Thyroid gland (tissue), 4 donors: ENCODE results near the gene MAP2K2. TPM values are rescaled to one million over a fixed set of nuclear protein-coding genes. Genes with fewer than 3 reads are reported as not detected.
"Not testable (repeated sequence)": the region's sequence is repeated elsewhere in the genome, so short reads cannot be mapped to it uniquely, and the experiment has no call there.

ENCODE experiments used
- DNase-seq, 2 donors: peaks; one replicate each; pipeline ENCODE4 v3.0.0-alpha.2; 2019
- H3K27ac ChIP-seq, 3 donors: fragments of 200-600 bp; sonication (generic); 1 replicate in 2 of 3; 2 replicates in 1 of 3; pipeline ENCODE4 v1.5.1; 2016 to 2019; ENCODE audit warnings: mild to moderate bottlenecking in 1 of 3, moderate library complexity in 1 of 3
- H3K27me3 ChIP-seq: fragments of 200-600 bp; sonication (generic); one replicate; pipeline ENCODE4 v1.5.1; 2019
- H3K36me3 ChIP-seq, 2 donors: fragments of 200-600 bp; sonication (generic); one replicate each; pipeline ENCODE4 v1.5.1; 2016 to 2019
- H3K4me1 ChIP-seq, 2 donors: fragments of 200-600 bp; sonication (generic); one replicate each; pipeline ENCODE4 v1.5.1; 2017 to 2019
- H3K4me3 ChIP-seq, 3 donors: fragments of 200-600 bp; sonication (generic); replicated peaks in 1 of 3; 1 replicate in 2 of 3; 2 replicates in 1 of 3; pipeline ENCODE4 v1.5.1; 2016; ENCODE audit warnings: mild to moderate bottlenecking in 1 of 3
- H3K9me3 ChIP-seq: fragments of 200-600 bp; sonication (generic); one replicate; pipeline ENCODE4 v1.5.1; 2017
- POLR2A ChIP-seq, 2 donors: fragments of 450-650 bp; IDR thresholded peaks; one replicate each; pipeline ENCODE4 v1.6.1; 2017; ENCODE audit warnings: antibody characterized with exemption in 2 of 2, mild to moderate bottlenecking in 2 of 2, moderate library complexity in 1 of 2
- WGBS, 2 donors: methylation state at CpG; one replicate each; pipeline ENCODE4 v1.1.5; 2017; 5-methylcytosine and 5-hydroxymethylcytosine counted together
- intact Hi-C: fragments of 100-400 bp; cut with DNase I; formaldehyde crosslinking; loops from one replicate; pipeline ENCODE4 v1.15.1; 2023
- total RNA-seq, 4 donors: library from RNA; depleted of rRNA; stranded (reverse); fragments of >200 nt; gene quantifications; one replicate each; pipeline ENCODE4 v1.2.3, GENCODE V29; 2016
- TF ChIP-seq, protein P1 (sequence below), 6 experiments: fragments of 200-600 bp in 3 of 6; fragments of 450-650 bp in 3 of 6; sonication (generic) in 3 of 6; IDR thresholded peaks; one replicate each; pipeline ENCODE4 v1.5.1; 2016 to 2019; ENCODE audit warnings: antibody characterized with exemption in 6 of 6, mild to moderate bottlenecking in 2 of 6, inconsistent platforms in 1 of 6, moderate library complexity in 1 of 6

The MAP2K2 gene
- total RNA-seq, 4 donors from 2014 or later, result 59.4 to 95.3 (median 81.8) TPM

DNA sequence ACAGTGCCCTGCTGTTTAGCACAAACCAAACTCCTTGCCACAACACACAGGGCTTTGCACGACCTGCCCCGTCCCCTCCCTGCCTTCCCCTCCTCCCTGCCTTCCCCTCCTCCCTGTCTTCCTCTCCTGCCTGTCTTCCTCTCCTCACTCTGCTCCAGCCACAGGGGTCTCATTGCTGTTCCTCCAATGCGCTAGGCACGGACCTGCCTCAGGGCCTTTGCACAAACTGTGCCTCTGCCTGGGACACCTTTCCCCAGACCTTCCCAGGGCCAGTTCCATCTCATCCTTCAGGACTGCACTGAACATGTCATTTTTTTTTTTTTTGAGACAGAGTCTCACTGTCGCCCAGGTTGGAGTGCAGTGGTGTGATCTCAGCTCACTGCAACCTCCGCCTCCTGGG, 27.7 kb upstream of the MAP2K2 start:
- Histone ChIP-seq H3K27ac (no peak overlapping the region), H3K36me3 (no peaks in the 10 kb centered on the region), H3K4me3 (no peak overlapping the region), H3K4me1 (peaks cover 0 to 7% of the 10 kb centered on the region in 2 donors), H3K27me3 (no peaks in the 10 kb centered on the region), H3K9me3 (no peaks in the 10 kb centered on the region)
- no peak for DNase-seq
- 64 to 69% methylated on average over 6 of the region's 6 CpGs for WGBS, 2 donors
- intact Hi-C loops, result no loop called here
- TF ChIP-seq, protein P1, sequence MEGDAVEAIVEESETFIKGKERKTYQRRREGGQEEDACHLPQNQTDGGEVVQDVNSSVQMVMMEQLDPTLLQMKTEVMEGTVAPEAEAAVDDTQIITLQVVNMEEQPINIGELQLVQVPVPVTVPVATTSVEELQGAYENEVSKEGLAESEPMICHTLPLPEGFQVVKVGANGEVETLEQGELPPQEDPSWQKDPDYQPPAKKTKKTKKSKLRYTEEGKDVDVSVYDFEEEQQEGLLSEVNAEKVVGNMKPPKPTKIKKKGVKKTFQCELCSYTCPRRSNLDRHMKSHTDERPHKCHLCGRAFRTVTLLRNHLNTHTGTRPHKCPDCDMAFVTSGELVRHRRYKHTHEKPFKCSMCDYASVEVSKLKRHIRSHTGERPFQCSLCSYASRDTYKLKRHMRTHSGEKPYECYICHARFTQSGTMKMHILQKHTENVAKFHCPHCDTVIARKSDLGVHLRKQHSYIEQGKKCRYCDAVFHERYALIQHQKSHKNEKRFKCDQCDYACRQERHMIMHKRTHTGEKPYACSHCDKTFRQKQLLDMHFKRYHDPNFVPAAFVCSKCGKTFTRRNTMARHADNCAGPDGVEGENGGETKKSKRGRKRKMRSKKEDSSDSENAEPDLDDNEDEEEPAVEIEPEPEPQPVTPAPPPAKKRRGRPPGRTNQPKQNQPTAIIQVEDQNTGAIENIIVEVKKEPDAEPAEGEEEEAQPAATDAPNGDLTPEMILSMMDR (IDR thresholded peaks at IDR 0.05), result no peak
- no peak for TF ChIP-seq POLR2A (IDR thresholded peaks at IDR 0.05)

DNA sequence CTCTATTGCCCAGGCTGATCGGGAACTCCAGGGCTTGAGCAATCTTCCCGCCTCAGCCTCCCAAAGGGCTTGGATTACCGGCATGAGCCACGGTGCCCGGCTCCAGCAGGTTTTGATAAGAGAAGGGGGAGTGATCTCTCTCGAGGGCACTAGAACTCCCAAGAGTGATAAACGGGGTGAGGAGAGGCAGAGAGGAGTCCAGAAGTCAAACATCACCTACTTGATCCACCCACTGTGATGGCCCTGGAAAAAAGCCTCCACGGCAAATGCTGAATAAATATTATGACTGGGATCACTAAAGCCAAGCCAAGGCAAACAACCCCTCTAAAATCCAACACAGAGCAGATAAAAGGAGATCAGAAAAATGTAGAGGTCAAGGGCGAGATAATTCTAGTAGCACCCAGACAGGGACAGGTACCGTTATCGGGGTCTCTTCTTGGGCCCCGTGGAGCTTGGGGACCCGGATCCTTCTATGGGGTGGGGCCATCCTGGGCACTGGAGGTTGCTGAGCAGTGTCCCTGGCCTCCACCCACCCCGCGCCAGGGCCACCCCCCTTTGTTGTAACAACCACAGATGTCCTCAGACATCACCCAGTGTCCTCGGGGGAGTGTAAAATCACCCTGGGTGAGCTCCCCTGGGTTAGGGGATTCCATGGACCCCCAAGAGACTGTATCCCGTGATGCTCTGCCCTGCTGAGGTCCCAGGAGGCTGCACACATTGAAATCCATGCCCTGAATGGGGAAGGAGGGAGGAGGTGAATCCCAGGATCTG, 25.8 kb upstream of the MAP2K2 start:
- intact Hi-C loops, result no loop called here
- no peaks in the 10 kb centered on the region for H3K27me3 ChIP-seq
- 40% methylated on average over 13 to 16 of the region's 17 CpGs for WGBS, 2 donors

DNA sequence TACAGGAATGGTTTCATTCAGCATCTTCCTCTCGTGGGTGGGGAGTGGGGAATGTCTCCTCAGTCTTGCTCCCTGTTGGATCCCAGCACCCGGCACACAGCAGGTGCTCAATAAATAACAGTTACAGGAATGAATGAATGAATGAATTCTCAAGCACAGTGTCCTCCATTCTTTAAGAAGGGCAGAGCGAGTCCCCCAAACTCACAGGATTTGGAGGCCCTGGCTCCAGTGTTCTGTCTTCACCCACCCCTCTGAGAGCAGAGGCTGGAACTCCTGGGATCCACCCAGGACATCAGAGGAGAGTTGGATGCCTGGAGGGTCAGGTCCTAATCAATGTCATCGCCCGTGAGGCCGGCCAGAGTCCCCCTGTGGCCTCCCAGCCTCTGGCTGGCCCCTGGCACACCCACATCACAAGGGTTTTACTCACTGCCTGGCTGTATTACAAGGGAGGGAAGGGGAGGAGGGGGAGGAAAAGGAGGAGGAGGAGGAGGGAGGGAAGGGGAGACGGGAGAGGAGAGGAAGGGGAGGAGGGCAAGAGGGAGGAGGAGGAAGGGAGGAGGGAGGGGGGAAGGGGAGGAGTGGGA, 20.8 kb upstream of the MAP2K2 start:
- Histone ChIP-seq H3K27ac (no peak overlapping the region), H3K27me3 (no peaks in the 10 kb centered on the region), H3K4me3 (no peak overlapping the region), H3K4me1 (peaks cover 0 to 4% of the 10 kb centered on the region in 2 donors), H3K36me3 (no peaks in the 10 kb centered on the region), H3K9me3 (no peaks in the 10 kb centered on the region)
- intact Hi-C loops, result no loop called here
- TF ChIP-seq, protein P1 (IDR thresholded peaks at IDR 0.05), result no peak
- no peak for TF ChIP-seq POLR2A (IDR thresholded peaks at IDR 0.05)
- no peak for DNase-seq
- 29 to 68% methylated on average over 3 to 7 of the region's 7 CpGs for WGBS, 2 donors

More for the DNA sequence above, 25.8 kb upstream of the MAP2K2 start:
- no peak for TF ChIP-seq POLR2A (IDR thresholded peaks at IDR 0.05)
- TF ChIP-seq, protein P1 (IDR thresholded peaks at IDR 0.05), result no peak
- H3K4me3 ChIP-seq, result no peak overlapping the region
- H3K27ac ChIP-seq, result no peak overlapping the region
- H3K9me3 ChIP-seq, result no peaks in the 10 kb centered on the region
- DNase-seq, result peak; percentile 7 to 17
- H3K4me1 ChIP-seq, result peaks cover 0 to 7% of the 10 kb centered on the region in 2 donors
- no peaks in the 10 kb centered on the region for H3K36me3 ChIP-seq

DNA sequence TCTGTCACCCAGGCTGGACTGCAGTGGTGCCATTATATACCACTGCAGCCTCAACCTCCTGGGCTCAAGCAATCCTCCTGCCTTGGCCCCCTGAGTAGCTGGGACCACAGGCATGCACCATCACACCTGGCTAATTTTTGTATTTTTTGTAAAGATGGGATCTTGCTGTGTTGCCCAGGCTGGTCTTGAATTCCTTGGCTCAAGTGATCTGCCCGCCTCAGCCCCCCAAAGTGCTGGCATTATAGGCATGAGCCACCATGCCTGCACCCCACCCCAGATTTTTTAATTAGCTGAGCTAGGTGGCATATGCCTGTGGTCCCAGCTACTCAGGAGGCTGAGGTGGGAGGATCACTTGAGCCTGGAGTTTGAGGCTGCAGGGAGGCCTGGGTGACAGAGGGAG, 19.0 kb upstream of the MAP2K2 start:
- H3K4me3 ChIP-seq, H3K27me3 ChIP-seq, H3K9me3 ChIP-seq, H3K27ac ChIP-seq, DNase-seq, intact Hi-C loops, H3K4me1 ChIP-seq, H3K36me3 ChIP-seq: not testable (repeated sequence)
- WGBS, 2 donors, result 75 to 100% methylated on average over 1 of the region's 1 CpG

DNA sequence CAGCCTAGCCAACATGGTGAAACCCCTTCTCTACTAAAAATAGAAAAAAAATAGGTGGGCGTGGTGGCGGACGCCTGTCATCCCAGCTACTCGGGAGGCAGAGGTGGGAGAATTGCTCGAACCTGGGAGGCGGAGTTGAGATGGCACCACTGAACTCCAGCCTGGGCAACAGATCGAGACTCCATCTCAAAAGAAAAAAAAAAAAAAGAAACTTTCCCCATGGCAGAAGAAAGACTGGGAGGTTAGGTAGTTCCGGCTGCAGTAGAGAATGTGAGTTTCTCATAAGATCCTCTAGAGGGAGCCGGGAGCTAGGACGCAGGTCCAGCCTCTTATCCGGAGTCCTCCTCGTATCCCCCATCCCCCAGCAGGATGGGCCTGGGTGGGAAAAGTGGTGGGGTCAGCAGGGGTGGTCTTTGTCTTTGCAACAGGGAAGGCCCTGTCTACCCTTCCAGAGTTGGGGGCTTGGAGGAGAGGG, 16.4 kb upstream of the MAP2K2 start:
- no peak overlapping the region for H3K4me3 ChIP-seq
- H3K27me3 ChIP-seq, result no peaks in the 10 kb centered on the region
- DNase-seq, result peak; percentile 9 to 19
- H3K9me3 ChIP-seq, result no peaks in the 10 kb centered on the region
- no peaks in the 10 kb centered on the region for H3K4me1 ChIP-seq
- 26 to 29% methylated on average over 12 of the region's 12 CpGs for WGBS, 2 donors
- TF ChIP-seq, protein P1 (IDR thresholded peaks at IDR 0.05), result peak; percentile 10 to 61 (median 28)
- TF ChIP-seq POLR2A (IDR thresholded peaks at IDR 0.05), result no peak
- H3K27ac ChIP-seq, result no peak overlapping the region
- intact Hi-C loops, result no loop called here
- H3K36me3 ChIP-seq, result no peaks in the 10 kb centered on the region
